Medulla oblongata (tissue), 1 donor: ENCODE data around the gene TAF11.
A peak's percentile ranks its signal among the peaks of the same experiment; 100 is the strongest.
"Not testable (repeated sequence)": the region's sequence is repeated elsewhere in the genome, so short reads cannot be mapped to it uniquely, and the experiment has no call there.

Source experiments
- DNase-seq: peaks from one replicate; pipeline ENCODE4 v3.0.0-alpha.2; 2015; ENCODE audit errors: extremely low spot score

Gene TAF11

DNA sequence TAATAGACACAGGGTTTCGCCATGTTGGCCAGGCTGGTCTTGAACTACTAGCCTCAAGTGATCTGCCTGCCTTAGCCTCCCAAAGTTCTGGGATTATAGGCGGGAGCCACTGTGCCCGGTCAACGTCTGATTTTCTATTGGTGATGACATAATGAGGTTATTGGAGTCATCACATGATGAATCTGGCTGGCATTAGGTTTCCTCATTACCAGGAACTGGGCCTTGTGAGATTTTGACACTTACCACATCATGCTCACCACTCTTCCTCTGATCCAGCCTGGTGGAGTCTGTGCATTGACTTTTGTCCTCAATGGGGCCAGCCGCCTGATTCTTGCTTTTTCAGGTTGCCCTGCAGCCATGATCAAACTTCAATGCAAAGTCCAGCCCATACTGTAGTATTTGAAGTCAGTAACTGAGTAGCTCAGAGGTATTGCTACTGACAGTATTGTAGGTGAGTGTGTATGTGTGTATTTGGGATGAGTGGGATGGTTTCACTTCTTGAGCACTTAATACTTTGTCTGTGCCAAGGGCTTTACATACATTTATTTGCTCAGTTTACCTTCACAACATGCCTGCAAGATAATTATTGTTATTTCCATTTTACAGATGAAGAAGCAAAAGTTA lies 17.3 kb upstream of the TAF11 start:
- no peak for DNase-seq

- no peak for DNase-seq
These were observed 14.1 kb upstream of the TAF11 start for GRCh38 chr6:34901930-34902329.

DNA sequence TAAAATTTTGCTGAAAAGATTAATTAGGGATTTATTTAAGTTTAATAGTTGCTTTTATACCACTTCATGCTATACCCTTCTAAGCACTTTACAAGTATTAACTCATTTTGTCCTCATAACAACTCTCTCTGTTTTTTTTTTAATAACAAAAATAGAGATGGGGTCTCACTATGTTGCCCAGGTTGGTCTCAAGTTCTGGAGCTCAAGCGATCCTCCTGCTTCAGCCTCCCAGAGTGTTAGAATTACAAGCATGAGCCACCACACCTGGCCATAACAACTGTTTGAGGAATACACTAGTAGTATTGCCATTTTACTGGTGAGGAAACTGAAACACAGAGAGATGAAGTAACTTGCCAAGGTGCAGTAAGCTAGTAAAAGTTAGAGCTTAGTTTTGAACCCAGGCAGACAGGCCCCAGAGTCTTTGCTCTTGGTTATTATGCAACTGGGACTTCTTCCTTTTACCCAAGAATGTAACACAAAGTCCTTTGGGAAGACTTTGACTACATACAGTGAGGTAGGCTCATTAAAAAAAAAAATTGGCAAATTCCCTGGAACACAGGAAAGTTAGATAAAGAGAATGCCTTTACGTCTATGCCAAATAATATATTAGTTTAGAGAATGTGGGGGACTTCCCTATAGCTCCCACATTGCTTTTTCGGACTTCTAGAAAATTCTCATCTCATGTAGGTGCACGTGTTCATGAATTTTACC lies 12.6 kb upstream of the TAF11 start:
- DNase-seq: no peak

- not testable (repeated sequence) for DNase-seq
These were observed 11.9 kb upstream of the TAF11 start for GRCh38 chr6:34899748-34900147.

- DNase-seq: no peak
These were observed 9.9 kb upstream of the TAF11 start for GRCh38 chr6:34897716-34898115.

DNA sequence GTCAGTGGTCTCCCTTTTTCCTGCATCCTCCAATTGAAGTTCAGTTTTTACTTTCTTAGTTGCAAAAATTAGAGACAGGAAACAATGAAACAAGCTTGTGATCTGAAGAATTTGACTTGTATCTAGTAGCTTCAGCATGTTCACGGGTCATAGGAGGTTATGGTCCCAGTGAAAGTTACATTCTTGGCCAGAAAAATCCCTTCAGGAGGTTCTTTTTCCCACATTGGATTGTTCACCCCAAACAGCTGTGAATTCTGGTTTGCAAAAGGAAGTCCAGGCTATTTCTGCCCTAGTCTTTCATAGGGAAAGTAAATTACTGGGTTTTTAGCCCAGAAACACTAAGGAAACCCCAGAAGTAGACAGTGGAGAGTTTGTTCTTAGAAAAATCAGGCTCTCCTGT lies 9.3 kb upstream of the TAF11 start:
- DNase-seq: no peak

- no peak for DNase-seq
These were observed 6.9 kb upstream of the TAF11 start for GRCh38 chr6:34894693-34895092.

- DNase-seq: no peak
These were observed 3.5 kb upstream of the TAF11 start for GRCh38 chr6:34891296-34891695.

DNA sequence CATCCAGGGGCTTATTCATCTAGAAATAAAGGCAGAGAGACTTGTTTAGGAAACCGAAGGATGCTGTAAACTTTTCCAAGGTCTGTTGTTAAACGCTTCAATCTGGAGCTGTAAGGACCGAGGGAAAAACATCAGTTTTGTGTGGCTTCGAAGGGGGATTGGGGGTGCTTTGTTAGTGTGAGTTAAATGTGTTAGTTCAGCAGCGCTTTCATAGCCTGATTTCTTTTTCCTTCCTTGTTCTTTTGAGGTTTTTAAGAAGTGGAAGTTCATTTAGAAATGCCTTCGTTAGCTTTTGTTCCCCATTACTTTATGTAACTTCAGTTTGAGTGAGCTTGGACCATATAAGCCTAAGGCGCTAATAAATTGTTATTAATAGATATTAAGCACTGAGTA lies 2.7 kb upstream of the TAF11 start:
- peak; percentile 56 for DNase-seq

DNA sequence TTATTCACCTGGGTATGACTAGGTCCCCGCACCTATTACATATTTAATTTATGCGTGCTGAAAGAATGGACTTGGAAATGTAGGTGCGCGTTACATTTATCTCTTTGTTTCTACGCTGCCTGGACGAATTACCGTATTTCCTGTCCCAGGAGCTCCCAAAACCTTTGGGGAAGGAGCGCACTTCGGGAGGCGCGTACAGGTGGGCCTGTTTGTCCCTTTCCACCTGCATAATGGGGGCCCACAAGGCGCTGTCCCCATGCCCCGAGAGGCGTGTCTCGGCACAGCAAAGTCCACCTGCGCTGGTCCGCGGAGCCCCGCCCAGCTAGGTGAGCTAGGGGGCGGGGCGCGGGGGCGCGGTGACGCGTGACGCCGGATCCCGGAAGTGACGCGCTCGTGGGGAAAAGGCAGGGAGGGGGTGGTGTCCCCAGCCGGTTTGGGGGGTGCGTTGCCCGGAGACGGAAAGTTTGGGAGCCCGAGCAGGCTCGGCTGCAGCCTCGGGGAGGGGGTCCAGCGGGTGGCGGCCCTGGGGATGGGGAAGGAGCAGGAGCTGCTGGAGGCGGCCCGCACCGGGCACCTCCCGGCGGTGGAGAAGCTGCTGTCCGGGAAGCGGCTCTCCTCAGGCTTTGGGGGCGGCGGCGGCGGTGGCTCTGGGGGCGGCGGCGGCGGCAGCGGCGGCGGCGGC lies 1.2 kb upstream of the TAF11 start, which contains the start of gene ANKS1A:
TSS of gene ANKS1A (plus strand) at position 382 of the 682 bp plus-strand sequence. CDS start at position 530, 148 bp downstream.
- DNase-seq: peak; percentile 84

DNA sequence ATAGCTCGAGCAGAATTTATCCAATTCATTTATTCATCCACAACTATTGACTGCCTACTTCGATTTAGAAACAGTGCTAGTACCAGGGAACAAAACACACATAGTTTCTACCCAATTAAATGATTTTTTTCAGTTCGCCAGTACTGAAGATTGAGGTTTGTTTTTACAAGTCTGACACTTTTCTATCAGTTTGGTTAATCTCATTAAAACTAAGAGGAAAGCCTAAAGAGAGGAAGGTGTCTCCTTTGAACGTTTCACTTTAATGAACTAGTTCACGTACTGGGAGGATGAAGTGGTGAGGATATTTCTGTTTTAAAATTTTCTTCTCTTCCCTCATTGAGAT lies 643 bp upstream of the TAF11 start:
- DNase-seq: no peak

DNA sequence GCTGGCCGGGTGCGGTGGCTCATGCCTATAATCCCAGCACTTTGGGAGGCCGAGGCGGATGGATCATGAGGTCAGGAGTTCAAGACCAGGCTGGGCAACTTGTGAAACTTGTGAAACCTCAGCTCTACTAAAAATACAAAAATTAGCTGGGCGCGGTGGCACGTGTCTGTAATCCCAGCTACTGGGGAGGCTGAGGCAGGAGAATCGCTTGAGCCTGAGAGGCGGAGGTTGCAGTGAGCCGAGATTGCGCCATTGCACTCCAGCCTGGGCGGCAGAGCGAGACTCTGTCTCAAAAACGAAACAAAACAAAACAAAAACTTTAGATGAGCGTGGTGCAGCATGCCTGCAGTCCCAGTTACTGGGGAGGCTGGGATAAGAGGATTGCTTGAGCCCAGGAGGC lies 2.0 kb downstream of the TAF11 start:
- not testable (repeated sequence) for DNase-seq

- no peak for DNase-seq
These were observed 2.8 kb downstream of the TAF11 start for GRCh38 chr6:34884996-34885395.

DNA sequence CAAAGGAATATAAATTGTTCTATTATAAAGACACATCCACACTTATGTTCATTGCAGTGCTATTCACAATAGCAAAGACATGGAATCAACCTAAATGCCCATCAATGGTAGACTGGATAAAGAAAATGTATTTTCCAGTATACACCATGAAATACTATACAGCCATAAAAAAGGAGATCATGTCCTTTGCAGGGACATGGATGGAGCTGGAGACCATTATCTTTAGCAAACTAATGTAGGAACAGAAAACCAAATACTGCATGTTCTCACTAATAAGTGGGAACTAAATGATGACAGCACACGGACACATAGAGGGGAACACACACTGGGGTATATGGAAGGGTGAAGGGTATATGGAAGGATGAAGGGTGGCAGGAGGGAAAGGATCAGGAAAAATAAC lies 3.8 kb downstream of the TAF11 start:
- DNase-seq: not testable (repeated sequence)

- DNase-seq: no peak
These were observed 9.9 kb downstream of the TAF11 start for GRCh38 chr6:34877869-34878485.

GRCh38 chr6:34877259-34877658 lies 10.6 kb downstream of the TAF11 start:
- DNase-seq: no peak

DNA sequence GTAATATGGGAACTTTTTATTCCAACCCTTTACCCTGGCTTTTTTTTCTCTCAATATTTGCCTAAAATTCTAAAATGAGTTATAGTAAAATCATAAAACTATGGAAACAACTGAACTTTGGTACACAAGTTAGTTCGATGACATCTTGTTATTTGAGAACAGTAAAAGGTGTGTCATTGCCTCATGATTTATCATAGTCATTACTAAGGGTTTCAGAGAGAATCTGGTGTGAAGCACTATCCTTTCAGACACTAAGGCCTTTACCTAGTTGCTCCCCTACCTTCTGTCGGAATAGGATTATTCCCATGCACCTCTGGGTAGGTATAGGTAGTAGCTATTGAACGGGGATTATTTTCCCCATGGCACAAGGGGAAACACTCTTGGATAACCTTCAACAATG lies 11.4 kb downstream of the TAF11 start:
- DNase-seq: no peak

DNA sequence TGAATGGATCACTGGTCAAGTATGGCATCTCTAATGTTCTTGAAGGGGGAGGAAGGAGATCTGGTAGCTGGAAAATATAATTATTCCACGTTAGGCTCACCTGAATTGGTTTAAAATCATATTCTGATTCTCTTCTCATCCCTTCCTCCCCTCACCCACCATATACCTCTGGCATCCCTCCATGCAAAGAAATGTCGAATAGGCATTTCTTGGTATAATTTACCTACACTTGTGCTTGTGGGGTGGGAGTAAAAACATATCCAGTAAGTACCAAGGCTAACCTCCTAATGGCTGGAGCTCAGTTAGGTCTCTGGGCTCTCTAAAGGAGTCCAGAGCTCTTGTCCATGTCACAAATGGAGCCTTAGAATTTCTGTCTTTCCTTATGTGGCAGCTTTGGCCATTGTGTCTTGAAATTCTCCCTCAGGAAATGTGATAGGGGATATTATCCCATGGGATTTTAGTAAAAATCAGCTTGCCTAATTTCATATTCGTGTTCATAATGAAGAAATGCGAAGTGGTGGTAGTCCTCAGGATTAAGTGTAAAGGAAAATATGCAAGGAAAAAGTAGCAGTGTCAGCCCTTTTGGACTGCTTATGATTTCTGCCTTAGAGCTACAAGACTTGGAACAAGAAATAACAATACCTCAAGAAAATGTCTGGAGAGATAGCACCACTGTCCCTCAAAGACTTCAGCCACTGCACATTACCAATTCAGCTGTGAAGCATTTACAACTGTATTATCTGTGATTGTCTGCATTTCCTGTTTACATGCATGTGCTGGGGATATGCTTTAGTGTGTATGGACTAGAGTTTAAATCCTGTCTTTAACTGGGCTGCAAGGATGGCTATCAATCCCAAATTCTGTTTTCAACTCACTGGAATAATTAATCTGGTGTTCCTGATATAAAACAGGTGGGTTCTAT lies 12.3 kb downstream of the TAF11 start:
- DNase-seq: no peak

- no peak for DNase-seq
These were observed 15.5 kb downstream of the TAF11 start for GRCh38 chr6:34872332-34872731.

- no peak for DNase-seq
These were observed 16.0 kb downstream of the TAF11 start for GRCh38 chr6:34871853-34872252.

DNA sequence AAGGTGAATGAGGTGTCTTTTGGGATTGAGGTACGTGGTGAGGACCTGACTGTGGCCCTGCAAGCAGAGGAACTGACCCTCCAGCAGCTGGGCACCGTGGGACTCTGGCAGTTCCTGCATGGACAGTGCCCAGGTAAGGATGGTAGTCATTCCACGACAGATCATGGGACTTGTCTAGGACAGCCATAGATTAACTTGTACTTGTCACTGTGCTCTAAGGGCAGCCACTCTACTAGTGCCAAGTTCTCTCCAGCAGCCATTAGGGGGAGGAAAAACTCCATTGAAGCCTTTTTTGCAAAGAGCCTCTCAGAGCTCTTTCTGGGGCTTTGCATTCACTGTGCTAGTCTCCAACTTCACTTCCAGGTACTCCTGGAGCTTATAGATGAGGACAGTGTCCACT lies 20.4 kb downstream of the TAF11 start:
- DNase-seq: no peak

GRCh38 chr6:34866509-34866908 lies 21.3 kb downstream of the TAF11 start:
- no peak for DNase-seq
